ENCODE data around the gene PTPRG.

- no peak for TF ChIP-seq CTCF (IDR thresholded peaks at IDR 0.05 in 2 of 3, conservative IDR thresholded peaks at IDR 0.05 in 1 of 3; ENCODE audit: borderline replicate concordance in 1 of 3, insufficient read depth in 1 of 3, low read depth in 2 of 3, low read length in 2 of 3)
- no peak for TF ChIP-seq POLR2A (IDR thresholded peaks at IDR 0.05; ENCODE audit: borderline replicate concordance, extremely low read depth, insufficient read depth, insufficient read length)
- TF ChIP-seq RAD21 (IDR thresholded peaks at IDR 0.05; ENCODE audit: low read depth), result no peak
Observed at GRCh38 chr3:61605589-61606175, 44.3 kb downstream of the PTPRG start.
